Measurements from ENCODE around the gene ABR. TPM values are rescaled to one million over a fixed set of nuclear protein-coding genes. Genes with fewer than 3 reads are reported as not detected.

Gene ABR
- total RNA-seq, 1 donor from 2014 or later, result 70.9 TPM

GRCh38 chr17:1011760-1012735 is 167.7 kb downstream of the ABR start:
- FAIRE-seq (no peak), DNase-seq (ENCODE audit: low read depth) (no peak)
- no peak overlapping the region for H3K4me3 Mint-ChIP-seq (ENCODE audit: unreplicated experiment)
- no peak overlapping the region for H3K4me2 ChIP-seq (ENCODE audit: low read length)
- H2AFZ ChIP-seq (ENCODE audit: low read depth, low read length), result no peak overlapping the region
- H3K4me3 ChIP-seq (ENCODE audit: insufficient read depth, low read depth, low read length), result no peak overlapping the region
- no peak overlapping the region for H3K27ac ChIP-seq (ENCODE audit: low read depth, low read length)
- H3K36me3 ChIP-seq (ENCODE audit: insufficient read depth, low read length), result peaks cover 4% of the 10 kb centered on the region
- H3K36me3 Mint-ChIP-seq (ENCODE audit: low read depth, unreplicated experiment), result peaks cover 6% of the 10 kb centered on the region
- H3K9me3 ChIP-seq (ENCODE audit: insufficient read depth, low read depth, low read length), result no peaks in the 10 kb centered on the region
- H3K27me3 ChIP-seq (ENCODE audit: insufficient read depth, low read length), result no peaks in the 10 kb centered on the region
- H3K4me1 Mint-ChIP-seq (ENCODE audit: low read depth, unreplicated experiment), result no peaks in the 10 kb centered on the region
- no peak overlapping the region for H3K9ac ChIP-seq (ENCODE audit: low read length)
- H3K27ac Mint-ChIP-seq (ENCODE audit: unreplicated experiment), result no peak overlapping the region
- H3K27me3 Mint-ChIP-seq (ENCODE audit: low read depth, unreplicated experiment), result no peaks in the 10 kb centered on the region
- H4K20me1 ChIP-seq (ENCODE audit: insufficient read depth, low read length), result peaks cover 13% of the 10 kb centered on the region
- no peaks in the 10 kb centered on the region for H3K9me3 Mint-ChIP-seq (ENCODE audit: unreplicated experiment)
- no peak for TF ChIP-seq EZH2 (IDR thresholded peaks at IDR 0.05; ENCODE audit: insufficient read depth, low read length)
- no peak for TF ChIP-seq CTCF (IDR thresholded peaks at IDR 0.05; ENCODE audit: insufficient read depth, low read depth, low read length)
- no peaks in the 10 kb centered on the region for H3K79me2 ChIP-seq (ENCODE audit: insufficient read depth, low read length)
- no peaks in the 10 kb centered on the region for H3K4me1 ChIP-seq (ENCODE audit: insufficient read depth, low read length)

- peaks cover under 1% of the 10 kb centered on the region for H3K4me1 ChIP-seq (ENCODE audit: insufficient read depth, low read length)
- H3K4me1 Mint-ChIP-seq (ENCODE audit: low read depth, unreplicated experiment), result no peaks in the 10 kb centered on the region
- no peaks in the 10 kb centered on the region for H3K79me2 ChIP-seq (ENCODE audit: insufficient read depth, low read length)
- H3K27ac Mint-ChIP-seq (ENCODE audit: unreplicated experiment), result no peak overlapping the region
- no peak for DNase-seq (ENCODE audit: low read depth)
- H3K27me3 ChIP-seq (ENCODE audit: insufficient read depth, low read length), result no peaks in the 10 kb centered on the region
- H3K36me3 ChIP-seq (ENCODE audit: insufficient read depth, low read length), result peaks cover 4% of the 10 kb centered on the region
- no peak overlapping the region for H3K27ac ChIP-seq (ENCODE audit: low read depth, low read length)
- H4K20me1 ChIP-seq (ENCODE audit: insufficient read depth, low read length), result peaks cover 14% of the 10 kb centered on the region
- no peak overlapping the region for H3K4me3 Mint-ChIP-seq (ENCODE audit: unreplicated experiment)
- no peak for FAIRE-seq
- H3K27me3 Mint-ChIP-seq (ENCODE audit: low read depth, unreplicated experiment), result no peaks in the 10 kb centered on the region
- H3K36me3 Mint-ChIP-seq (ENCODE audit: low read depth, unreplicated experiment), result peaks cover 6% of the 10 kb centered on the region
- H3K9ac ChIP-seq (ENCODE audit: low read length), result no peak overlapping the region
- no peak overlapping the region for H3K4me2 ChIP-seq (ENCODE audit: low read length)
- TF ChIP-seq CTCF (IDR thresholded peaks at IDR 0.05; ENCODE audit: insufficient read depth, low read depth, low read length) (no peak), EZH2 (IDR thresholded peaks at IDR 0.05; ENCODE audit: insufficient read depth, low read length) (no peak)
- H3K9me3 ChIP-seq (ENCODE audit: insufficient read depth, low read depth, low read length), result no peaks in the 10 kb centered on the region
- H3K4me3 ChIP-seq (ENCODE audit: insufficient read depth, low read depth, low read length), result no peak overlapping the region
- no peak overlapping the region for H2AFZ ChIP-seq (ENCODE audit: low read depth, low read length)
- no peaks in the 10 kb centered on the region for H3K9me3 Mint-ChIP-seq (ENCODE audit: unreplicated experiment)
These were observed 168.6 kb downstream of the ABR start for GRCh38 chr17:1011138-1011537.

GRCh38 chr17:1010586-1010985 is 169.2 kb downstream of the ABR start:
- DNase-seq (ENCODE audit: low read depth) (no peak), FAIRE-seq (no peak)
- peaks cover 1% of the 10 kb centered on the region for H3K4me1 Mint-ChIP-seq (ENCODE audit: low read depth, unreplicated experiment)
- no peaks in the 10 kb centered on the region for H3K27me3 Mint-ChIP-seq (ENCODE audit: low read depth, unreplicated experiment)
- H3K4me1 ChIP-seq (ENCODE audit: insufficient read depth, low read length), result peaks cover 6% of the 10 kb centered on the region
- H3K4me2 ChIP-seq (ENCODE audit: low read length), result no peak overlapping the region
- no peak overlapping the region for H3K4me3 ChIP-seq (ENCODE audit: insufficient read depth, low read depth, low read length)
- H3K36me3 Mint-ChIP-seq (ENCODE audit: low read depth, unreplicated experiment), result peaks cover 9% of the 10 kb centered on the region
- H3K9me3 ChIP-seq (ENCODE audit: insufficient read depth, low read depth, low read length), result no peaks in the 10 kb centered on the region
- peaks cover 18% of the 10 kb centered on the region for H4K20me1 ChIP-seq (ENCODE audit: insufficient read depth, low read length)
- H3K36me3 ChIP-seq (ENCODE audit: insufficient read depth, low read length), result peaks cover 4% of the 10 kb centered on the region
- no peaks in the 10 kb centered on the region for H3K9me3 Mint-ChIP-seq (ENCODE audit: unreplicated experiment)
- H3K9ac ChIP-seq (ENCODE audit: low read length), result no peak overlapping the region
- H3K27ac ChIP-seq (ENCODE audit: low read depth, low read length), result no peak overlapping the region
- H3K27ac Mint-ChIP-seq (ENCODE audit: unreplicated experiment), result no peak overlapping the region
- H2AFZ ChIP-seq (ENCODE audit: low read depth, low read length), result no peak overlapping the region
- H3K27me3 ChIP-seq (ENCODE audit: insufficient read depth, low read length), result no peaks in the 10 kb centered on the region
- H3K4me3 Mint-ChIP-seq (ENCODE audit: unreplicated experiment), result no peak overlapping the region
- no peaks in the 10 kb centered on the region for H3K79me2 ChIP-seq (ENCODE audit: insufficient read depth, low read length)
- TF ChIP-seq EZH2 (IDR thresholded peaks at IDR 0.05; ENCODE audit: insufficient read depth, low read length) (no peak), CTCF (IDR thresholded peaks at IDR 0.05; ENCODE audit: insufficient read depth, low read depth, low read length) (no peak)

All from astrocyte (in vitro differentiated cells and primary cell).